HG02970 (cell line): ENCODE measurements around the gene SUGCT.

ENCODE experiments used
- ATAC-seq: cut with Tn5 transposase; IDR thresholded peaks from one replicate; pipeline ENCODE4 v1.9.1; 2021; ENCODE audit warnings: mild to moderate bottlenecking, moderate library complexity, moderate number of reproducible peaks; ENCODE audit not compliant: unreplicated experiment, low FRiP score

Gene SUGCT

DNA sequence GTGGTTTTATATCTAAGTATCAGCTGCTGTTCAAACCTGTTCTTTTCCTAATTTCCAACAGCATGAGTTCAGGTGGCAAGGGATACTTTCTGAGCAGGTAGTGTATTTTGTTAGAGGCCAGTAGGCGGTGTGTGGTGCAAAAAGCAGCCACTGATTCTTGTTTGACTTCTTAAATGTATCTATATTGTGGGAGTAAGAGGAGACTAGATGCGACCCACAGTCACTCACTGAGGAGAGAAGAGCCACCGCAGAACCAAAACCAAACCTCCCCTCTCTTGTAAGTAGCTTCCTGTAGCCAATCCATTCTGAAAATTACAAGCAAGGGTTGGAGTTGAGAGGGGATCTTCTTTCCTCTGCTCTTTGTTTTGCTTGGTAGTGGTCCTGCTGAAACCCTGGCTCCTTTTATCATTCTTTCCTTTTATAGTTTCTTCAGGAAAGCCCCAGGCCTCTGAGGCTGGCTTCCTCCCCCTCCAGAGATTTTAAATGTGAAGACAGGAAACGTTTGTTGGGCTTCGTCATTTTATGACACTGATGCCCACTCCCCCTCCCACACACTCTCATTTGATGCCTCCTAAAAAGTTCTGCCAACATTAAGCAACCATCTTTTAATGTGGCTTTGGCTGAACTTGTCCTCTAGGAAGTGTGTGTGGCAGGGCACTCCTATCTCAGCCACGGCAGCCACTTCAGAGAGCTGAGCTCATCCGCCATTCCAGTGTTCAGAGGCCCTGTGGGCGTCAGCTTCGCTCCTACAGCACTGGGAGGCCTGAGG lies 566.0 kb downstream of the SUGCT start:
- no peak for ATAC-seq

- no peak for ATAC-seq
These were observed 567.2 kb downstream of the SUGCT start for GRCh38 chr7:40701836-40702551.

DNA sequence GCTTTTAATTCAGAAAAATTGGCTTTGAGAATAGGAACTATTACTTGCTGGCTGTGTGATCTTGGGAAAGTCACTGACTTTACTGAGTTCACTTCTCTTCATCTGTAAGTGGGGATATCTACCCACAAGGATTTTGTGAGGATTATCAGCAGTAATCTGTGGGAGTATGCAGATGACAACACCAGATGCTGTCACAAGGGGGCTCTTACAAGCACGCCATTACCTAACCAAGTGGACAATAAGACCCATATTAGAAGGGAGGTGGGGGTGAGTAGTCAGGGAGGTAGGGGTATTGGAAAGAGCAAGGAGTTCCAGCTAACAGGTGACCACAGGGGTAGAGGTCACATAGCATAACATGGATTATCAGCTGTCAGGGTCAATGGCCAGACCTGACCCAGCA lies 569.4 kb downstream of the SUGCT start:
- ATAC-seq = no peak

GRCh38 chr7:40706829-40707228 lies 572.0 kb downstream of the SUGCT start:
- ATAC-seq = no peak

- ATAC-seq = no peak
These were observed 574.5 kb downstream of the SUGCT start for GRCh38 chr7:40709062-40709964.

DNA sequence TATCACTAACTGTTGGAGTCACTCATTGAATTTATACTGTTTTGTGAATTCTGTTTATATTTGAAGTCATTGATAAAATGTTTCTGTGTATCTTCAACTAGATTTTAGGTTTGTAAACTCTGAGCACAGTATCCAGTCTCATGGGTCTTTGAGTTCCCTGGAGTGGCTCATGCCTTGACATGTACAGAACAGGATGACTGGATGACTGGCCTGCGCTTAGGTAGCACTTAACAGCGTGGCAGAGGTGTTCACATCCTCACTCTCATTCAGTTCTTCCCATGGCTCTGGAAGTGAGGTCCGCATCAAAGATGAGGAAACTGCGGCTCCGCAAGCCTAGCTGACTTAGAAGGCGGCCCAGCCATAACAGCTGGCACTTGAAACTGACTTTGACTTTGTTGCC lies 576.9 kb downstream of the SUGCT start:
- ATAC-seq = no peak

DNA sequence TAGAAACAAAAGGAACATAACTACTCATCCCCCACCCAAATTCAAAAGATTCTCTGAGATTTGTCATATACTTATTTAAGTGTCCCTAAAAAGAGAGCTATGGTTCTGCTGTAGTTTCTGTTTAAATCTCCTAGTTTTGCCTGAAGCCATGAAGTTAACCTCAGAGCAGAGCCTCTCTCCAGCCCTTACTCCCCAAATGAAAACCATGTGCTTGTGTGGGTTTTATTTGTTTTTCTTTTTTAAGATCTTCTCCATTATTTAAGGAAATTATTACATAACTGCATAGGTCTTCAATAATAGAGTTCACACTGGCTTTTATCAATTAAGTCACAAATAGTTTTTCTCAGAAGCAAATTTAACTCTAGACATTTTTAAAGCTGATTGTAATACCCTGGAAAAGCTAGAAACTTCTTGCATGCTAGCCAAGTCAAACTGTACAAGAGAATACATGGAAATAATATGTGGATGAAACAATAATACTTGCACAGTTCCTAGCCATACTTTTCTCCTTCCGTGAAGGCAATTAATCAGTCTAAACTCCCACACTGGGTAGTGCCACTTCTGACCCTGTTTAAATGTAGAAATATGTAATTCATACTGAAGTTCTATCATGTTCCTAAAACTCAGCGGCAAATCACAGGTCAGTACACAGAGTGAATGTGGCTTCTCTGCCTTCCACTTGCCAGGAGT lies 579.7 kb downstream of the SUGCT start:
- ATAC-seq = no peak

GRCh38 chr7:40715053-40715430 lies 580.2 kb downstream of the SUGCT start:
- ATAC-seq = no peak

DNA sequence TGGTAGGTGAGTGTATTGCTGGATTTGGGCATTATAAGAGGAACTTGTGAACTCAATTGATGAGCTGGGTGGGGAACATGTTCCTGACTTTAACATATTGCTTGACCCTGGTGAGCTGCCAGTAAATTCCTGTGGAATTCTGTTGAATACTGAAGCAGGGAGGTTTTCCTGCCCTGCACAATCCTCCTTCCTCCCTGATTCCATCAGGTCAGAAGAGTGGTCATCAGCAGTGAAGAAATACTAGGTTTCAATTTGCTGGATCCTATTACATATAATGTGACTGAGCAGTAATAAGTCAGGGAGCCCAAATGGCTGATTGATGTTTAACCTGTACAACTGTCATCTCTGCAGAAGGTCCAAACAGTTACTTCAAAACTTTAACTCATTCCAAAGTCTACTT lies 581.2 kb downstream of the SUGCT start:
- no peak for ATAC-seq

DNA sequence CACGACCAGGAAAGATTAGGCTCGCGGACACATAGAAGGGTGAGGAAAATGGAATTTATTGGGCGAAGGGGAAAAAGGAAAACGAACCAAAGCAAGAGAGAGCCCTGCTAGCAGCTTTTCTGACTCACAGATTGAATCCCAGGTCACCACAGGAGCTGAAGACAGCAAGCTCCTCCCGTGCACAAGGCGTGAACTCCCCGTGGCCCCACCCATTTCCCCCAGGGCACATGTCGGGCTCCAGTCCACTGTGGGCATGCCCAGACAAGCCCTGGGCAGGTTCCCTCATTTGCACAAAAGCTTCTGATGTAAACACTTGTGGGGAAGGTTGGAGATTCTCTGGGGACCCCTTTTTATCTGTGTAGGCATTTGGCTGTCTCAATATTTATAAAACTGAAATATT lies 582.4 kb downstream of the SUGCT start:
- ATAC-seq = no peak

- ATAC-seq = no peak
These were observed 585.6 kb downstream of the SUGCT start for GRCh38 chr7:40720416-40720815.

DNA sequence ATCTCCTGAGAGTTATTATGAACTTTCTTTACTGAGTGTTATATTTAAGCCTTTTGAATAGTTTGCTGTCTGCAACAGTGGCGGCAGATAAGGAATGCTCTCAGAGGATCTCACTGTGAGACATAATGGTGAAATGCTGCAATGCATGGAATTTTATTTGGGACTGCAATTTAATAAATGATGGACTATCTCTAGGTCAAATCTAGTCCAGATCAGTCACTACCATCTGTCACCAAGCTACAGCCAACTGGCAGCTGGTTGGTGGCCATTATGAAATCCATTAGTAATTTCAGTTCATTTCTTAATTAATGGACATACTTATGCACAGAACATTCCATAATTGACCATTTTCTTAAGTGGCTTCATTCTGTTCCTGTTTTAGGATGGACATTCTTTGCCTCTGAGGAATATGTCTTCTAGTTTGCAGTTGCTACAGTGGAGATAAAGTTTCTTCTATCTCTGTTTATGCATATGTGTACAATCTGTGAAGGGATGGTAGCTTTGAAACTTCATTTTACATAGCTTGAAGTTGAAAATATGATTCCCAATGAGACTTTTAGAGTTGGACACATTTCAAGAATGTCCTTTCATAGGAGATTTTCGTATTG lies 586.6 kb downstream of the SUGCT start:
- ATAC-seq = no peak

- ATAC-seq = no peak
These were observed 587.4 kb downstream of the SUGCT start for GRCh38 chr7:40722242-40722641.

DNA sequence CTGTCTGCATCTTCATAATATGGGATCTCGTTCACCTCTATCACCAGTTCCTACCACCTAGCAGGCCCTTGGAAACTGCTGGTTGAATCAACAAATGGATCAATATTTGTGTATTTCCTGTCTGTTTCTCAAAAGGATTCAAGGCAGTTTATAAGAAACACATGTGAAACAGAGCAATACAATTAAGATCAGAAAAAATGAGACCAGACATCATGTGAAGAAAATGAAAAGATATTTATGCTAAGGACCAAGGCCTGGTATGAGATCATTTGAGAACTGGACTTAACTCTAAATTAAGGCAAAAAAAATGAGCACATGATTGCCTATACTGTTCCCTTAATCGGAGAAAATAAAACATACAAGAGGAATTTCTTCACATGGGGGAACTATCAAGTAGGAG lies 589.0 kb downstream of the SUGCT start:
- no peak for ATAC-seq

- ATAC-seq = no peak
These were observed 591.8 kb downstream of the SUGCT start for GRCh38 chr7:40726559-40726958.

GRCh38 chr7:40733114-40733513 lies 598.3 kb downstream of the SUGCT start:
- ATAC-seq = no peak

DNA sequence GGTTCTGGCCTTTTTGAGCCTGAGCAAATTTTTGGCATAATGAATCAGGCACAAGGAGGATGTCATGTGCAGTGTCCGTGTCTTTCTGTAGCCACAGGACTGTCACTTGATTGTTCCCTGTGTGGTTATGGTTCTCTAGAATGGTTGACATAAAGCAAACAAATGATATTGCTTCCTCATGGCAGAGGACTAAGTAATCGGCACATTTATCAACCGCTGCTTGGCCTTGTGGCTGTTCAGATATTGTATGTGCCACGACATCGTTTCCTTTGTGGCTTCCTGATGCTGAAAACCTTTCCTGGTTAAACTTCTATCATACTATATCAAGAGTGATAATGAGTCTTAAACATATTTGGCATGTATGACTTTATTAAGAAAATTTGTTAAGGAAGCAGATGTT lies 598.8 kb downstream of the SUGCT start:
- no peak for ATAC-seq

- no peak for ATAC-seq
These were observed 604.5 kb downstream of the SUGCT start for GRCh38 chr7:40739257-40739656.

DNA sequence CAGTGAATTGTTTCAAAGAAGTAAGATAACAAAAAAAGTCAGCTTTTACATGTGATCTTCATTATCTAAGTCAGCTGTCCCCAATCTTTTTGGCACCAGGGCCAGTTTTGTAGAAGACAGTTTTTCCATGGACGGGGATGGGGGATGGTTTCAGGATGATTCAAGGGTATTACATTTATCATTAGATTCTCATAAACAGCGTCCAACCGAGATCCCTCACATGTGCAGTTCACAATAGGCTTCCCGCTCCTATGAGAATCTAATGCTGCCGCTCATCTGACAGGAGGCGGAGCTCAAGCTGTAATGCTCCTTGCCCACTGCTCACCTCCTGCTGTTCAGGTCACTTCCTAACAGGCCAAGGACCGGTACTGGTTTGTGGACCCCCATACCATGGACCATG lies 607.5 kb downstream of the SUGCT start:
- no peak for ATAC-seq
